K562 (cell line): ENCODE data around the gene HAAO. TPM values are rescaled to one million over a fixed set of nuclear protein-coding genes. Genes with fewer than 3 reads are reported as not detected.

ENCODE experiments used
- ATAC-seq: fragments of 200-7000 bp; cut with Tn5 transposase; 3 replicates; pipeline ENCODE4 v1.9.1; 2020; ENCODE audit warnings: moderate library complexity
- BruUV-seq: library from RNA; stranded (reverse); fragments of 400-500 nt; replicated peaks from 2 replicates; lab custom pipeline; 2021; lab: Mats Ljungman, UMichigan
- CTCF ChIA-PET: fragments of 300-600 bp; formaldehyde crosslinking; extraction: SDS; loops from one replicate; lab custom pipeline; 2021; ENCODE audit warnings: low intra/inter-chr PET ratio; lab: Yijun Ruan, JAX
- POLR2A ChIA-PET: fragments of 300-600, 350-650 bp; sonication (Branson Sonifier 250); formaldehyde crosslinking; extraction: SDS; loops from one replicate; lab custom pipeline; 2021; ENCODE audit warnings: antibody characterized with exemption, inconsistent platforms; lab: Yijun Ruan, JAX
- DNase-seq, 4 experiments: peaks; one replicate each; pipeline versions ENCODE4 v3.0.0 to v3.0.0-alpha.2; 2011 to 2018; ENCODE audit warnings: low spot score in 3 of 4, mixed read lengths in 3 of 4; ENCODE audit errors: extremely low read depth in 1 of 4
- FAIRE-seq: peaks from 2 replicates; lab custom pipeline; 2011; peaks lifted over from hg19 to GRCh38; lab: Jason Lieb, UNC
- H2AFZ ChIP-seq: 2 replicates; pipeline ENCODE4 v1.6.0; 2011; ENCODE audit warnings: low read depth, low read length, control low read depth, inconsistent platforms
- H3K27ac ChIP-seq: fragments of 200-600 bp; 3 replicates; pipeline ENCODE4 v1.8.0; 2011; ENCODE audit warnings: low read depth, mild to moderate bottlenecking, control low read depth, inconsistent platforms, low read length, moderate library complexity, mixed read lengths; ENCODE audit errors: extremely low read depth
- H3K27me3 ChIP-seq, 2 experiments: fragments of 300-600 bp in 1 of 2; 2 replicates in 1 of 2; 3 replicates in 1 of 2; pipeline versions ENCODE4 v1.6.0 to v1.8.0; 2011; ENCODE audit warnings: inconsistent platforms in 2 of 2, low read length in 2 of 2, mild to moderate bottlenecking in 1 of 2, mixed read lengths in 1 of 2, moderate library complexity in 1 of 2; ENCODE audit not compliant: control insufficient read depth in 2 of 2, insufficient read depth in 2 of 2
- H3K36me3 ChIP-seq: fragments of 300-600 bp; 3 replicates; pipeline ENCODE4 v1.8.0; 2011; ENCODE audit warnings: mild to moderate bottlenecking, low read length, inconsistent platforms; ENCODE audit not compliant: control insufficient read depth, insufficient read depth
- H3K4me1 ChIP-seq, 2 experiments: fragments of 200-600 bp in 1 of 2; replicated peaks in 1 of 2; 2 replicates in 1 of 2; 3 replicates in 1 of 2; pipeline versions ENCODE4 v1.5.1 to v1.8.0; 2011; ENCODE audit warnings: inconsistent platforms in 2 of 2, low read length in 2 of 2, mild to moderate bottlenecking in 1 of 2, mixed read lengths in 1 of 2, moderate library complexity in 1 of 2; ENCODE audit not compliant: control insufficient read depth in 2 of 2, insufficient read depth in 2 of 2
- H3K4me2 ChIP-seq: 2 replicates; pipeline ENCODE4 v1.6.1; 2011; ENCODE audit warnings: low read length, control low read depth, inconsistent platforms, mixed read lengths; ENCODE audit not compliant: insufficient read depth
- H3K4me3 ChIP-seq: fragments of 200-600 bp; sonication (generic), shearing (Covaris generic); 2 replicates; pipeline ENCODE4 v1.5.1; 2016; ENCODE audit warnings: control low read depth, inconsistent platforms
- H3K79me2 ChIP-seq: fragments of 200-600 bp; 3 replicates; pipeline ENCODE4 v1.8.0; 2011; ENCODE audit warnings: low read length, inconsistent platforms; ENCODE audit not compliant: control insufficient read depth, insufficient read depth
- H3K9ac ChIP-seq, 2 experiments: 2 replicates each; pipeline versions ENCODE4 v1.6.0 to v1.6.1; 2011; ENCODE audit warnings: low read depth in 2 of 2, low read length in 2 of 2, control low read depth in 1 of 2, inconsistent platforms in 1 of 2, mild to moderate bottlenecking in 1 of 2, mixed read lengths in 1 of 2; ENCODE audit not compliant: insufficient read depth in 1 of 2
- H3K9me1 ChIP-seq: one replicate; pipeline ENCODE4 v1.6.0; 2011; ENCODE audit warnings: inconsistent platforms, mild to moderate bottlenecking, low read length, moderate library complexity; ENCODE audit not compliant: control insufficient read depth, insufficient read depth
- H3K9me3 ChIP-seq: replicated peaks from 2 replicates; pipeline ENCODE4 v1.5.1; 2011; ENCODE audit warnings: low read depth, low read length, inconsistent platforms; ENCODE audit not compliant: control insufficient read depth, insufficient read depth
- H4K20me1 ChIP-seq: replicated peaks from 2 replicates; pipeline ENCODE4 v1.6.1; 2011; ENCODE audit warnings: low read length, inconsistent platforms, mixed read lengths; ENCODE audit not compliant: control insufficient read depth, insufficient read depth
- CBX8 ChIP-seq: fragments of 200-600 bp; sonication (generic); IDR thresholded peaks from 2 replicates; pipeline ENCODE4 v1.6.1; 2012; ENCODE audit warnings: borderline replicate concordance, mixed run types, low read depth, mild to moderate bottlenecking, moderate library complexity, mixed read lengths, low read length, control low read depth, inconsistent platforms; ENCODE audit not compliant: poor library complexity, severe bottlenecking; ENCODE audit errors: extremely low read depth
- CHD2 ChIP-seq: IDR thresholded peaks from 2 replicates; pipeline ENCODE4 v1.6.1; 2011; ENCODE audit warnings: low read depth, low read length
- CREB3 ChIP-seq: fragments of 450-650 bp; conservative IDR thresholded peaks from 2 replicates; pipeline ENCODE4 v1.6.1; 2016; ENCODE audit warnings: missing genetic modification characterization, low read depth, mild to moderate bottlenecking, missing compliant biosample characterization, moderate library complexity
- ELF1 ChIP-seq: fragments of 200-800 bp; sonication (Bioruptor generic); IDR thresholded peaks from 2 replicates; pipeline ENCODE4 v1.6.1; 2016; ENCODE audit warnings: missing genetic modification characterization, missing compliant biosample characterization
- FOXM1 ChIP-seq, 2 experiments: fragments of 450-650 bp in 1 of 2; sonication (generic) in 1 of 2; formaldehyde crosslinking in 1 of 2; IDR thresholded peaks; 2 replicates each; pipeline versions ENCODE4 v1.6.1 to v1.9.0; 2017 to 2022; ENCODE audit warnings: low read depth in 2 of 2, mild to moderate bottlenecking in 2 of 2, missing genetic modification reagents in 1 of 2, moderate library complexity in 1 of 2
- HDAC1 ChIP-seq, 2 experiments: fragments of 450-650 bp; IDR thresholded peaks; 2 replicates each; pipeline ENCODE4 v1.6.1; 2016 to 2017; ENCODE audit warnings: inconsistent platforms in 1 of 2, mild to moderate bottlenecking in 1 of 2, moderate library complexity in 1 of 2
- HMG20A ChIP-seq: fragments of 450-650 bp; formaldehyde crosslinking; conservative IDR thresholded peaks from 2 replicates; pipeline ENCODE4 v1.4.0; 2020; ENCODE audit warnings: mild to moderate bottlenecking, mixed read lengths
- KAT7 ChIP-seq: sonication (generic); formaldehyde crosslinking; IDR thresholded peaks from 2 replicates; pipeline ENCODE4 v1.8.0; 2022; ENCODE audit warnings: missing genetic modification reagents, mild to moderate bottlenecking, borderline replicate concordance
- OTX1 ChIP-seq: fragments of 450-650 bp; formaldehyde crosslinking; IDR thresholded peaks from 2 replicates; pipeline ENCODE4 v1.4.0; 2022; ENCODE audit warnings: mild to moderate bottlenecking
- POLR2AphosphoS5 ChIP-seq: IDR thresholded peaks from 2 replicates; pipeline ENCODE4 v1.6.1; 2011; ENCODE audit warnings: mild to moderate bottlenecking, low read depth, low read length, moderate library complexity; ENCODE audit not compliant: control insufficient read depth, insufficient read depth
- RHOXF2B ChIP-seq: fragments of 250-450 bp; sonication (Bioruptor Pico); conservative IDR thresholded peaks from 2 replicates; pipeline ENCODE4 v1.5.1; 2021
- SIRT6 ChIP-seq: IDR thresholded peaks from one replicate; pipeline ENCODE4 v1.6.1; 2012; ENCODE audit warnings: low read depth, mild to moderate bottlenecking, control low read depth, inconsistent platforms, low read length, moderate library complexity
- TRIM24 ChIP-seq, 2 experiments: fragments of 450-650 bp; IDR thresholded peaks; 2 replicates each; pipeline ENCODE4 v1.6.1; 2016
- ZFPM2 ChIP-seq: fragments of 250-450 bp; sonication (Bioruptor Pico); IDR thresholded peaks from 2 replicates; pipeline ENCODE4 v1.5.1; 2022; ENCODE audit warnings: mild to moderate bottlenecking
- ZNF695 ChIP-seq: fragments of 450-650 bp; formaldehyde crosslinking; IDR thresholded peaks from 2 replicates; pipeline ENCODE4 v1.4.0; 2020; ENCODE audit warnings: mild to moderate bottlenecking, moderate library complexity
- WGBS: fragments of 100-300 bp; shearing (Covaris generic); methylation state at CpG from one replicate; pipeline ENCODE4 v1.1.6; 2016; ENCODE audit warnings: low coverage, mixed read lengths; ENCODE audit not compliant: insufficient coverage; ENCODE audit errors: missing lambda C conversion rate; 5-methylcytosine and 5-hydroxymethylcytosine counted together
- in situ Hi-C: fragments of 300-500 bp; cut with MboI; formaldehyde crosslinking; loops from 4 replicates; pipeline ENCODE4 v1.15.0; 2018; ENCODE audit warnings: inconsistent platforms, mixed read lengths
- intact Hi-C: fragments of 100-400 bp; cut with micrococcal nuclease; formaldehyde crosslinking; loops from 2 replicates; pipeline ENCODE4 v1.14.2; 2022
- polyA plus RNA-seq, 8 experiments: library from polyadenylated mRNA; depleted of rRNA in 4 of 8; stranded (reverse) in 5 of 8; unstranded in 3 of 8; fragments of >200 nt; fragmentation: Nextera tagmentation in 2 of 8; fragmentation: Illumina TruSeq in 1 of 8; extraction: Ambion mirVana in 2 of 8; extraction: Trizol in 1 of 8; gene quantifications; 2 replicates each; pipeline versions ENCODE4 v1.2.1 to v1.2.3, GENCODE V29; 2011 to 2014; ENCODE audit warnings: inconsistent platforms in 1 of 8, missing spikeins in 1 of 8
- total RNA-seq, 7 experiments: library from RNA; depleted of rRNA in 6 of 7; stranded (reverse); fragments of >200 nt in 6 of 7; fragmentation: Illumina TruSeq in 2 of 7; extraction: Trizol in 2 of 7; gene quantifications; 2 replicates each; pipeline versions ENCODE4 v1.2.1 to v1.2.3, GENCODE V29; 2011 to 2021; ENCODE audit warnings: low replicate concordance in 1 of 7

HAAO gene
- total and polyA plus RNA-seq, 9 of the 15 experiments (the other 6 are each of a cell fraction or from before 2014, with no cell fraction given): not detected

- Histone ChIP-seq H3K79me2 (no peaks in the 10 kb centered on the region), H3K9me3 (no peaks in the 10 kb centered on the region), H2AFZ (no peak overlapping the region), H3K27ac (no peak overlapping the region), H4K20me1 (peaks cover 8% of the 10 kb centered on the region), H3K9me1 (no peaks in the 10 kb centered on the region), H3K4me2 (no peak overlapping the region), H3K9ac (no peak overlapping the region), H3K36me3 (no peaks in the 10 kb centered on the region), H3K4me1 (peaks cover 0 to 9% of the 10 kb centered on the region in 2 experiments; a peak in 2 of 5 replicates), H3K4me3 (no peak overlapping the region), H3K27me3 (peaks cover 11 to 54% of the 10 kb centered on the region in 2 experiments)
- CTCF ChIA-PET: no interaction called here
- 2% methylated on average over 11 of the region's 11 CpGs for WGBS
- ATAC-seq (no peak), DNase-seq (peak in 2 of 4 experiments; percentile 5), FAIRE-seq (no peak)
- intact Hi-C loops: no loop called here
- BruUV-seq: no TSS peak
- POLR2A ChIA-PET: interaction anchor here (1.0 to 1.3 kb wide), 3 partner anchors 8 to 12 kb away, joined by 3 to 4 read pairs (median 3); no protein-coding TSS in a partner anchor
- no peak for TF ChIP-seq ZFPM2 (CRISPR knock-in tag)
- no peak for TF ChIP-seq ZNF695 (CRISPR knock-in tag)
- TF ChIP-seq HMG20A (CRISPR knock-in tag): no peak
- no peak for TF ChIP-seq POLR2AphosphoS5
- no peak for TF ChIP-seq CBX8
- no peak for TF ChIP-seq OTX1 (CRISPR knock-in tag)
- TF ChIP-seq ELF1: no peak
- TF ChIP-seq KAT7: no peak
- no peak for TF ChIP-seq RHOXF2B (CRISPR knock-in tag)
- no peak for TF ChIP-seq SIRT6
- no peak for TF ChIP-seq CREB3
- no peak for TF ChIP-seq TRIM24 (IDR thresholded peaks at IDR 0.05)
- TF ChIP-seq CHD2: no peak
- no peak for TF ChIP-seq HDAC1 (IDR thresholded peaks at IDR 0.05)
- no peak for TF ChIP-seq FOXM1 (IDR thresholded peaks at IDR 0.05; ENCODE audit: low read depth)
- TF ChIP-seq FOXM1 (CRISPR knock-in tag; IDR thresholded peaks at IDR 0.05; ENCODE audit: low read depth): no peak
- in situ Hi-C loops: no loop called here
These were observed 38.2 kb downstream of the HAAO start for GRCh38 chr2:42754021-42754775.
